ENCODE data around the gene UST.

The UST gene

DNA sequence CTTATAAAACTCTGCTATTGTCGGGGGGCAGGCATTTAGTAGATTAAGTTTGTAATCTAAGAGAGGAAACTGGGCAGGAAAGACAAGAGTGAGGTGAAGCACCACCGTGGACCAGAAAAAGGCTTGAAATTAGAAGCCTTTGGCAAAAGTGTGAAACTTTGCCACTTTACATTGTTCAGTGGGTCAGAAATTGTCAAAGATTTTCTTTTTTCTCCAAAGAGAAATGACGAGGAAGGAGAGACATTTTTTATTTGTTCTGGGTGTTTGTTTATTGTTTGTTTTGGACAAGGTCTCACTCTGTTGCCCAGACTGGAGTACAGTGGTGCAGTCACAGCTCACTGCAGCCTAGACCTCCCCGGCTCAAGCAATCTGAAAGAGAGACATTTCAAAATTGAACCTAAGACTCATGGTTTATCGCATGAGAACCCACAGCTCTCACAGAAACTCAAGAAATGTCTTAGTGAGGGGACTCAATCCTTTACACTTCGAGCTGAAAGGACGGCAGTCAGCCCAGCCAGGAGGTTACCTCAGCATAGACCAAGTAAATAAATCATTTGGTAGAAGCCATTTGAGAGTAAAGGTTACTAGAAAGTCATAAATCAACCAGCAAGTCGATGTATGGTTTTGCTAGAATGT lies 307.8 kb downstream of the UST start:
- intact Hi-C loops (cut with DNase I) = no loop called here
- DNase-seq = no peak

DNA sequence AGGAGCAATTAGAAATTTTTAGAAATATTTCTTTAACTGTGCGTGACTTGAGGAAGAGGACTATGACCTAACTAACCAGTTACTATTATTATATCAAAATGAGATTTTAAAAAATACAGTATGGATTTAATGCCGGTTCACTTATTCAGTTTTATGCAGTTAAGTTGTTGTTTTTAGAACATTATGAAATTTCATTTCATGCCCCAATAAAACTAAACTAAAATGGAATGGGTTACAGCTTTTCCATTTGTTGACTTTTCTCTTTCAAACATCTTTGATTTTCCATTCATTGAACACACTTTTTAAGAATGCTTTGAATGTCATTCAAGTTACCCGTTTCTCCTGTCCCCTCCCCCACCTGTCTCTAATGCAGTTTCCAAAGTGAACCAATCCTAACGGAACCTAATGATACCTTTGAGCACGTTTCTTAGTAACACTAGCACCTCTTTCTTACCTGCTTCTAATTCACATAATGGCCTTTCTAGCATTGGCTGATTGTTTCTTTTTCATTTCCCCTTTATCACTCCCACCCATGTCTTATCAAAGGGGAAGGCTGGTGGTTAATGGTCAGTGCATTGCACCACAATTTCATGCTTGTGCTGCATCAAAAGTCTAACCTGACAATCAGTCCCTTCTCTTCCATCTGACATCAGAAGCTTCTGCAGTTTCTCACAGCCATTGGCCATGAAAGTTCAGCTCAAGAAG lies 308.5 kb downstream of the UST start:
- intact Hi-C loops (cut with DNase I) = no loop called here
- no peak for DNase-seq

- DNase-seq = no peak
- intact Hi-C loops (cut with DNase I) = no loop called here
These were observed 310.1 kb downstream of the UST start for GRCh38 chr6:149056777-149057463.

GRCh38 chr6:149057464-149057840 lies 310.6 kb downstream of the UST start:
- DNase-seq = no peak
- intact Hi-C loops (cut with DNase I) = no loop called here

- intact Hi-C loops (cut with DNase I) = no loop called here
- no peak for DNase-seq
These were observed 312.7 kb downstream of the UST start for GRCh38 chr6:149059557-149059956.

GRCh38 chr6:149060300-149060984 lies 313.6 kb downstream of the UST start:
- intact Hi-C loops (cut with DNase I) = no loop called here
- no peak for DNase-seq

DNA sequence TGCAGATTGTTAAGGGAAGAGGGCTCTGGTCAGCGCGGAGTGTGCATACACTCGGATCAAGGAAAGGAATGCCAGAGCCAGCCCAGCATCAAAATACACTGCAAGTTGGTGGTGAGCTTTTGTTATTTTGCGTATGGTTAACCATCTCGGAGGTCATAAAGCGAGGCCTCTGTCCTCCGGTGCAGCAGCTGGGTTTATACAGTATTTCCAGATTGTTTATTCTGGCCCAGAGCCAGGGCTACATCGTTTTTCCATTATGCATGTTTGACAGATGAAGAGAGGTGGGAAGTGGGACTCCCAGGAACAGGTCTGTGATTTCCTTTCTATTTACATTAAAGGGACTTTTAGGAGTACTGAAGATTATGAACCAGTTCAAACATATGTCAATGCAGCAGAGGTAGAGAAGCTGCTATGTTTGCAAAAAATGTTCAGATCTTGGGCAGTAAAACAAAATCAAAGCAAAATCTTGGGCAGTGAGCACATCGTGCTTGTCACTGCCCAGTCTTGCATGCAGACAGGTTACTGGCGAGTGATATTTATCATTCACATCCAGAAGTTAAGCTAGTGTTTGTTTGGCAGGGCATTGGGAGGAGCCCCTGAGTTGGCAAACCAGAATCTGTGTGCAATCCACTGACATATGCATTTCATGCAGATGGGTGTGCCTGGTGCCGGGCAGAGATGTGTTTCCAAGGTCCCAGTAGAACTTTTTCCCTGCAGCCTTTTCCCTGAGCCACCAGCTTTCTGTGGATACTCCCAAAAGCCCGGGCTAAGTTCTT lies 314.3 kb downstream of the UST start:
- no peak for DNase-seq
- intact Hi-C loops (cut with DNase I) = no loop called here

- intact Hi-C loops (cut with DNase I) = no loop called here
- DNase-seq = no peak
These were observed 315.1 kb downstream of the UST start for GRCh38 chr6:149061930-149062329.

DNA sequence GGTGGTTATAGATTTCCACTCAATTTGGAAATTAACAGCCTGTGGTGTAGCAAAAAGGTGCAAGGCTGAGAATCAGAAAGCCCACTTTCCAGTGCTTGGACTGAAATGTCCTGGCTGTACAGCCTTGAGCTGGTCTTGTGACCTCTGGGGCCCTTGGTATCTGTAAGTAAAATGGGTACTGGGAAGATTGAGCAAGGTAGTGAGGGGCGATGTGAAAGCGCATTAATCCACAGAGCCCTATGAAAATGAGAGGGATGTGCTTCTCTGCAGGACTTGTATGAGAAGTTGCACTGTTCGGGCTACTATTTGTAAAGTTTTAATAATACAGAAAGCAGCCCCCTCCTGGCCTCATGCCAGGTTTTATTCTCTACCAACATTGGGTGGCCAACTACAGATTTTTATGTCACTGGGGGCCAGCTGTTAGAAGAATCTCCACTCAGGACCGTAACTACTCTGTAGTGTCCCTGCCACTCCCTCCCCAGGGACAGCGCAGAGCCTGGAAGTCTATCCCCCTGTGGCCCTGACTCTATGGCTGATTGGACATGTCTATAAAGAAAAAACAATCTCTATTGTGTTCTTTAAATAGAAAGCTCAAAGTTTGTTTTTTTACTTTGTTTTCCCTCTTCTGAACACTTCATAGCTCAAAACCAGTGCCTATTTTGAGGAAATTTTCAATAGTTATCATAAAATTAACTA lies 316.0 kb downstream of the UST start:
- intact Hi-C loops (cut with DNase I) = no loop called here
- no peak for DNase-seq

GRCh38 chr6:149063468-149063867 lies 316.6 kb downstream of the UST start:
- no peak for DNase-seq
- intact Hi-C loops (cut with DNase I) = no loop called here

DNA sequence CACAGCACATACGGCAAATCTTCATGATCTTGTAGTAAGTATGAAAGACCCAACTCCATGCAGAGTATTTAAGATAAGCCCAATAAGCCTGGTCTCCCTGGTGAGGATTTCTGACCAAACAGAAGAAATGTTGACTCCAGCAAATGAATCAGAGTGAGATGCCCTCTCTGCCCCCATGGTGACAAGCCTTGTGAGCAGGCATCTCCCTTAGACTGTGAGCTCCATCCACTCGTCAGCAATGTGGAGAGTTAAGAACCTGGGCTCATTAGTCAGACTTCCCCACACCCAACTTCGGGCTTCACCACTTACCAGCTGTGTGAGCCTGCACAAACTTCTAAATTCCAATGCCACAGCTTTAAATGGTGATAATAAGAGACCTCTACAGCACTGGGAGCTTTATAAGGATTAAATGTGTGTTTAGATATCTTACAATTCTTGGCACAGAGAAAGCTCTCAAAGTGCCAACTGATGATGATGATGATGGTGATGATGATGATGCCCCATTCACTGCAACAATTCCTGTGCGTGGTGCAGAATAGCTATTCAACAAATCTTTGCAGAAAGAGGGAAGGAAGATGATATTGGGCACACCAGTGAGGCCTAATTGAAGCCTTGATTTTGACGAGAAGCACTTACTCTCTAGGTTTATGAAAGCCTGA lies 317.3 kb downstream of the UST start:
- intact Hi-C loops (cut with DNase I) = no loop called here
- no peak for DNase-seq

DNA sequence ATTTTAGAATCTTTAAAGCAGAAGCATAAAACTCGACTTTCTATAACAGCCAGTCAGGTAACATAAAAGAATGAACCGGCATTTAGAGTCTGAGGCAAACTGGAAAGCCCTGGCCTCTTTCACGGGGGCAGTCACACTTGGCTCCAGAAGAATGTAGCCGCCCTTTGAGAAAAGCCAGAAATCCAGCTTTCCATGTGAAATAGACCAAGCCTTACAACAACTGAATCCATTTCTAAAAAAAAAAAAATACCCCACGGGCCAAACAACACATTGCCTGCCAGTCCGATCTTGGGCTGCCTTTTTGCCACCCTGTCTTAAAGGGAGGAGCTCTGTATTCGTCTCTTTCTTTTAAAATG lies 317.8 kb downstream of the UST start:
- peak in 1 of 42 donors; percentile 27 for DNase-seq
- intact Hi-C loops (cut with DNase I) = no loop called here

DNA sequence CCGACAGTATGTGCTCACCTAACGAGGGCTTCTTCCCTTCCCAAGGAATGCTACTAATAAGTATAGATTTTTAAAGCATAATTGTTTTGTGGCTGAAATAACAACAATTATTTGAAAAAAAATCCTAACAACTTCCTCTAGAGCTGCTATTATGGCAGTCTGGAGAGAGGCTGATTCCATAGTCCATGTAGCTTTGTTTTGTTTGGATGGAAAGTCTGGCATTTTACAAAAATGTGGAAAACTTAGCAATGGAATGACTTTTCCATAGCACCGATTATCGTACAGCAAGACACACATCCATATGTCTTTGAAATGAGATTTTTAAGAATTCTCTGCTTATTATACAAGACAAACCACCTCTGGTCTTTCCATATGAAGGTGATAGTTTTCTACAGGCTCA lies 318.3 kb downstream of the UST start:
- DNase-seq = no peak
- intact Hi-C loops (cut with DNase I) = no loop called here

DNA sequence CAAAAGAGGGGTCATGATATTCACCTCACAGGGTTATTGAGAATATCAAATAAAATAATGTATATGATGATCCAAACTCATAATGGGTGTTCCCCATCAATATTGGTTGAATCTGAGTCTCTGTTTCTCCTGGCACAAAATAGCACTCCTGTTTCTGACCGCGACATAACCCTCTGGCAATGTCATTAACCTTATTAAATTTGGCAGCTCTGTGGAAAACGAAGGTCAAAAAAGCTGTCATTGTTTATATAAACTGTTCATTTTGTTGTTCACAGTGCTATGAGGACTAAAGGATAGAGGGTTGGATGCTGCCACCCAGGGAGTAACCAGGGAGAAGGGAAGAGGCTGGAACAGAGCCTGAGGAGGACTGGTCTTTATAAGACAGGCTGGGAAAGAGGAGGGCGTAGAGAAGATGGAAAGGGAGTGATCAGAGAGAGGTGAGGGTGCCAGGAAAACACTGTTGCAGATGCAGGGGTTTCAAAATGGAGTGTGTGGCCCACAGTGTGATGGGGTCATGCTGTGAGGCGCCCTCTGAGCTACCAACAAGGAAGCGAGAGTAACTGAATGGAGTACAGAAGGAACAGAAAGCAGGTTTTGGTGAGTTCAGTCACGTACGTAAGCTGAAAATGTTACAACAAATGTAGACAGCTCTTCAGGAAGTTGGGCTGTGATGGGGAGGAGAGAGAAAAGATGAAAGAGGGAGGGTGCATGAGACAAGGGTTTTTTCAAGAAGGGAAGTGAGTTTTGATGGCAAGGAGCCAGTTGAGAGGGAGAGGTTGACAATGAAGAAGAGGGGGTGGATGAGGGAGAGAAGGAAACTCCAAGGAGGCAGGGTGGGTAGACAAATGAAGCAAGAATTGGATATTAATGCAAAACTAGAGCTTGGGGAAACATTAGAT lies 319.1 kb downstream of the UST start:
- DNase-seq = peak in 26 of 42 donors; percentile 11 to 73 (median 46)
- intact Hi-C loops (cut with DNase I) = no loop called here

DNA sequence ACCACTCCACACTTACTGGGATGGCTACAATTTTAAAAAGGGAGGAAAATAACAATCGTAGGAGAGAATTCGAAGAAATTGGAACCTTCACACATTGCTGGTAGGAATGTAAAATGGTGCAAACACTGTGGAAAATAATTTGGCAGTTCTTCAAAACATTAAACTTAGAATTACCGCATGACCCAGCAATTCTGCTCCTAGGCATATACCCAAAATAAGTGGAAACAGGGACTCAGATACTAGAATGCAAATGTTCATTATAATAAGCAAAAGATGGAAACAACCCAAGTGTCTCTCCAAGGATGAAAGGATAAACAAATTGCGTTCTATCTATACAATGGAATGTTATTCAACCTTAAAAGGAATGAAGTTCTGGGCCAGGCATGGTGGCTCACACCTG lies 325.2 kb downstream of the UST start:
- no peak for DNase-seq

GRCh38 chr6:149074832-149075258 lies 328.0 kb downstream of the UST start:
- DNase-seq = no peak
- intact Hi-C loops (cut with DNase I) = no loop called here

More for the DNA sequence above, 325.2 kb downstream of the UST start:
- intact Hi-C loops (cut with DNase I) = no loop called here

All from head of caudate nucleus (tissue), 42 donors.